ENCODE measurements around the gene GTF2H1.
A peak's percentile ranks its signal among the peaks of the same experiment; 100 is the strongest.

GTF2H1 gene

DNA sequence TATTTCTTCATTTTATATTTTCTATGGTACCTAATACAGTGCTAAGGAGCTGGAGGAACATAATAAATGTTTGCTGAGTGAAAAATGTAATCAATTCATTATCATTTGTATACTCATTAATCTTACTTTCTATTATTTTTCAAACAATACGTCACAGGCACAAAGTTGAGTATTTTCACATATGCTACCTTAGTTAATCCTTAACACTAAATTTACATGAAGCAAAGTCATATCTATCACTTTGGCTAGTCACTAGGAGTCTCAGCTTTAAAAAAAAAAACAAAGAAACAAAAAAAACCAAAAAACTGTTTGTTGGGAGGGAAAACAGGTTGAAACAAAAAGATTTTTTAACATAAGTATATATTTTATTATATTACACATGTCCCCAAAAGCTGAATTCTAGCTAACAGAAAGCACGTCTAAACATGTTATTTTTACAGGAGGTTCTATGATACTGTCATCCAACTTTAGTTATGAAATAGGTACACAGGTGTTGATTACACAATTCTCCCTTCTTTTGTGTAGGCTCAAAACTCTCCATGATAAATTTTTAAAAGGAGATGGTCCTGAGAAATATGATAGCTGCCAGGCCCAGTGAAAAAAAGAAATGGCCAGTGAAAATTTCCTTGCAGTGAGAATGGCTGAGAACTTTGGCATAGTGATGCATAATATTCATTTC is 14.8 kb upstream of the GTF2H1 start:
- H3K27ac ChIP-seq: peak overlapping the region; percentile 6 to 12
- H3K36me3 ChIP-seq: peaks cover 40 to 78% (median 74%) of the 10 kb centered on the region in 3 donors

DNA sequence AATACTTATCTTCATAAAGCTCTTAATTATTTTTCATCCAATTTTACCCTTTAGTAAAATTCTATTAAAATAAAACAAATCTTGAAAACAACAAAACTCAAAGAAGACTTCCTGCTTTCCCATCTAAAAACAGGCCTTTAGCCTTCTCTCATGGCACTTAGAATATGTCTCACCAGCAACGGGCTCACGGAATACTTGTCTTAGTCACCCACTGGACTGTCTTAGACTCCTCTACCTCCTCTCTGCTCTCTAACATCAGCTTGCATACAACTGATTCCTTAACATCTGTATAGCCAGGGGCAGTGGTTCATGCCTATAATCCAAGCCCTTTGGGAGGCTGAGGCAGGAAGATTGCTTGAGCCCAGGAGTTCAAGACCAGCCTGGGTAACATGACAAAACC is 14.1 kb upstream of the GTF2H1 start:
- Histone ChIP-seq H3K36me3 (peaks cover 40 to 72% (median 67%) of the 10 kb centered on the region in 3 donors), H3K4me3 (no peak overlapping the region), H3K27ac (peak overlapping the region; percentile 6 to 25), H3K4me1 (peaks cover 0 to 24% (median 16%) of the 10 kb centered on the region in 4 donors), H3K27me3 (no peaks in the 10 kb centered on the region), H3K9me3 (no peaks in the 10 kb centered on the region)
- DNase-seq: no peak
- TF ChIP-seq, protein P1, sequence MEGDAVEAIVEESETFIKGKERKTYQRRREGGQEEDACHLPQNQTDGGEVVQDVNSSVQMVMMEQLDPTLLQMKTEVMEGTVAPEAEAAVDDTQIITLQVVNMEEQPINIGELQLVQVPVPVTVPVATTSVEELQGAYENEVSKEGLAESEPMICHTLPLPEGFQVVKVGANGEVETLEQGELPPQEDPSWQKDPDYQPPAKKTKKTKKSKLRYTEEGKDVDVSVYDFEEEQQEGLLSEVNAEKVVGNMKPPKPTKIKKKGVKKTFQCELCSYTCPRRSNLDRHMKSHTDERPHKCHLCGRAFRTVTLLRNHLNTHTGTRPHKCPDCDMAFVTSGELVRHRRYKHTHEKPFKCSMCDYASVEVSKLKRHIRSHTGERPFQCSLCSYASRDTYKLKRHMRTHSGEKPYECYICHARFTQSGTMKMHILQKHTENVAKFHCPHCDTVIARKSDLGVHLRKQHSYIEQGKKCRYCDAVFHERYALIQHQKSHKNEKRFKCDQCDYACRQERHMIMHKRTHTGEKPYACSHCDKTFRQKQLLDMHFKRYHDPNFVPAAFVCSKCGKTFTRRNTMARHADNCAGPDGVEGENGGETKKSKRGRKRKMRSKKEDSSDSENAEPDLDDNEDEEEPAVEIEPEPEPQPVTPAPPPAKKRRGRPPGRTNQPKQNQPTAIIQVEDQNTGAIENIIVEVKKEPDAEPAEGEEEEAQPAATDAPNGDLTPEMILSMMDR (IDR thresholded peaks at IDR 0.05): no peak
- intact Hi-C loops (cut with DNase I; ENCODE audit: low total_unique reads): no loop called here

More for the DNA sequence above, 14.8 kb upstream of the GTF2H1 start:
- Histone ChIP-seq H3K27me3 (no peaks in the 10 kb centered on the region), H3K4me1 (peaks cover 0 to 17% (median 11%) of the 10 kb centered on the region in 4 donors), H3K9me3 (no peaks in the 10 kb centered on the region), H3K4me3 (no peak overlapping the region)
- DNase-seq: no peak
- intact Hi-C loops (cut with DNase I; ENCODE audit: low total_unique reads): no loop called here
- TF ChIP-seq, protein P1 (IDR thresholded peaks at IDR 0.05): no peak

DNA sequence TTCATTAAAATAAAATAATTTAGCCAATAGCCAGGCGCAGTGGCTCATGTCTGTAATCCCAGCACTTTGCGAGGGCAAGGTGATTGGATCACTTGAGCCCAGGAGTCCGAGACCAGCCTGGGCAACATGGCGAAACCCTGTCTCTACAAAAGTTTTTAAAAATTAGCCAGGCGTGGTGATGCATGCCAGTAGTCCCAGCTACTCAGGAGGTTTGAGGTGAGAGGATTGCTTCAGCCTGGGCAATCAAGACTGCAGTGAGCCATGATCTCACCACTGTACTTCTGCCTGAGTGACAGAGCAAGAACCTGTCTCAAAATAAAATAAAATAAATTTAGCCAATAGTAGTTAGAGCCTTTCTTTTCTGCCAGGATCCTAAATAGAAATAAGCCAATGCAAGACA is 12.7 kb upstream of the GTF2H1 start:
- intact Hi-C loops (cut with DNase I; ENCODE audit: low total_unique reads): no loop called here
- Histone ChIP-seq H3K27ac (peak overlapping the region in 1 of 2 donors; percentile 74), H3K27me3 (no peaks in the 10 kb centered on the region), H3K4me1 (peaks cover 0 to 38% (median 25%) of the 10 kb centered on the region in 4 donors), H3K4me3 (no peak overlapping the region), H3K9me3 (no peaks in the 10 kb centered on the region), H3K36me3 (peaks cover 40 to 59% (median 53%) of the 10 kb centered on the region in 3 donors)
- DNase-seq: no peak
- TF ChIP-seq, protein P1 (IDR thresholded peaks at IDR 0.05): no peak

DNA sequence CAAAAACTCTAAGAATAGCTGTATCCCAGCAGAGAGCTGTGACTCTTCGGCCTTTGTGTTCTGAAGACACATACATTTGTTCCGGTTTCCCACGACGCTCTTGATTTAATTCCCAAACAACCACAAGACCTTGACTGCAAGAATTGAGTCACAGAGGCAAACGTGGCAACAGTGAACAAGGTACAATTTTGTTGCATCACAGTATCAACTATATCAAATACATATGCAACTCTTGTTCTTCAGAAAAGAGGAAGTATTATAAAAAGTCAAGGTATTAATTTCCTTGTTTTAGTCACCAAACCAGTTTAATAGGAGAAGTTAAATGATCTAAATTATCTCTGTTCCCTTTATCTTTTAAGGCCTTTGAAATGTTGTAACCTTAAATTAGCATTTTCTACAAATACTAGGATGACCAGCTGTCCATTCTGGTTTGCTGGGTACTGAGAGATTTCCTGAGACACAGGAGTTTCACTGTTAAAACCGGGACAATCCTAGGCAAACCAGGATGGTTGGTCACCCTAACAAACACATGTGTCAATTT is 11.5 kb upstream of the GTF2H1 start:
- no peaks in the 10 kb centered on the region for H3K9me3 ChIP-seq
- no peak for DNase-seq
- intact Hi-C loops (cut with DNase I; ENCODE audit: low total_unique reads): no loop called here
- H3K36me3 ChIP-seq: peaks cover 36 to 47% (median 41%) of the 10 kb centered on the region in 3 donors
- TF ChIP-seq, protein P1 (IDR thresholded peaks at IDR 0.05): no peak
- H3K27me3 ChIP-seq: no peaks in the 10 kb centered on the region
- H3K4me1 ChIP-seq: peaks cover 0 to 50% (median 32%) of the 10 kb centered on the region in 4 donors
- H3K27ac ChIP-seq: peak overlapping the region; percentile 64 to 74
- no peak overlapping the region for H3K4me3 ChIP-seq

DNA sequence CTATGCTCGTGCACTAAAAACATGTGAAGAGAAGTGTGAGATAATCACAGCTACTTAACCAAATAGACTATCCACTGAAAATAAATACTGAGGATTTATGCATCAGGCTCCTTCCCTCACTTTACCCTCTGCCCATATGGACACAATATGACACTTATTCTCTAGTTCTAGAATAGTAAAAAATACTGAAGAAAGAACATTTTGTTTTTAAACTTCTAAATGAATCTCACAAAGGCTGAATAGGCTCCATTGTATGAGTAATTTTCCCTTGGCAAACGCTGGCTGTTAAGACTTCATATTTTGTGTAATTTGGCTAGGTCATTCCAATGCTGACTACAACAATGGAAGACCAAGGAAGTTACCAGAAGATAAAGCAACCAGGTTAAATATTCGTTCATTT is 10.4 kb upstream of the GTF2H1 start:
- intact Hi-C loops (cut with DNase I; ENCODE audit: low total_unique reads): no loop called here
- peak overlapping the region; percentile 64 to 74 for H3K27ac ChIP-seq

More for the DNA sequence above, 10.4 kb upstream of the GTF2H1 start:
- peaks cover 27 to 36% (median 34%) of the 10 kb centered on the region in 3 donors for H3K36me3 ChIP-seq
- H3K9me3 ChIP-seq: no peaks in the 10 kb centered on the region
- no peak for DNase-seq
- no peak overlapping the region for H3K4me3 ChIP-seq
- H3K27me3 ChIP-seq: no peaks in the 10 kb centered on the region
- TF ChIP-seq, protein P1 (IDR thresholded peaks at IDR 0.05): no peak
- H3K4me1 ChIP-seq: peaks cover 0 to 52% (median 32%) of the 10 kb centered on the region in 4 donors
